Retinal pigment epithelial cell (primary cell): ENCODE data around the gene ANKZF1.

ENCODE experiments used
- DNase-seq: peaks from one replicate; pipeline ENCODE4 v3.0.0-alpha.2; 2010; ENCODE audit warnings: low read depth
- H3K4me3 ChIP-seq: 2 replicates; pipeline ENCODE4 v1.5.1; 2011; ENCODE audit warnings: mild to moderate bottlenecking, low read length, control low read depth, moderate library complexity
- TF ChIP-seq, protein P1 (sequence below): conservative IDR thresholded peaks from 2 replicates; pipeline ENCODE4 v1.5.1; 2011; ENCODE audit warnings: low read depth, low read length, control low read depth, inconsistent platforms

Gene ANKZF1

DNA sequence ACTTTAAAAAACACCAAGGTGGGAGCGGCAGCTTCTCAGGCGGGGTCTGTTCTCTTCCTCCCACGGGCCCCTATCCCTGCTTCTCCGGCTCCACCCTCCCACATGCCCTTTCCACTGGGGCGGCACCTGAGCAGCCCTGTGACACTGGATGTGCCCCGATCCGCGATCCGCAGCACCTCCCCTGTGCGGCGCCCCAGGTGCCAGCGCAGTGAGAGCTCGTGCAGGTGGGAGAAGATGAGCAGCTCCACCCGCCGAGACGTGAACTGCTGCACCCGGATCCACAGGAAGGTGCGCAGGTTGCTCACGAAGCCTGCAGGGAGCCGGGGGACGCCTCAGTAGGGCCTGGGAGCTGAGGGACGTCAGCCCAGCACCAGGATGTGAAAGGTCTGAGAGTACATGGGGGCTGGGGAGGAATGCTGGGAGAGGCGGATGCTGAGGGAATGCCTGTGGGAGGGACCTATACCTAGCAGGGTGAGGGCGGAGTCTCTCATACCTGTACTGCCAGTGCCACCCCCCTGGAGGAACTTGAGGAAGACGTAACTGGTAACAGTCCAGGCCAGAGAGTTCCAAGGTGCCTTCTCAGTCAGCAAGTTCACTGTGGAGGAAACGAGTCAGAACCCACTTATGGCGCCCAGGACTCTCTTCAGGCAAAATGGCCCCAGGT is 13.6 kb upstream of the ANKZF1 start:
- TF ChIP-seq, protein P1, sequence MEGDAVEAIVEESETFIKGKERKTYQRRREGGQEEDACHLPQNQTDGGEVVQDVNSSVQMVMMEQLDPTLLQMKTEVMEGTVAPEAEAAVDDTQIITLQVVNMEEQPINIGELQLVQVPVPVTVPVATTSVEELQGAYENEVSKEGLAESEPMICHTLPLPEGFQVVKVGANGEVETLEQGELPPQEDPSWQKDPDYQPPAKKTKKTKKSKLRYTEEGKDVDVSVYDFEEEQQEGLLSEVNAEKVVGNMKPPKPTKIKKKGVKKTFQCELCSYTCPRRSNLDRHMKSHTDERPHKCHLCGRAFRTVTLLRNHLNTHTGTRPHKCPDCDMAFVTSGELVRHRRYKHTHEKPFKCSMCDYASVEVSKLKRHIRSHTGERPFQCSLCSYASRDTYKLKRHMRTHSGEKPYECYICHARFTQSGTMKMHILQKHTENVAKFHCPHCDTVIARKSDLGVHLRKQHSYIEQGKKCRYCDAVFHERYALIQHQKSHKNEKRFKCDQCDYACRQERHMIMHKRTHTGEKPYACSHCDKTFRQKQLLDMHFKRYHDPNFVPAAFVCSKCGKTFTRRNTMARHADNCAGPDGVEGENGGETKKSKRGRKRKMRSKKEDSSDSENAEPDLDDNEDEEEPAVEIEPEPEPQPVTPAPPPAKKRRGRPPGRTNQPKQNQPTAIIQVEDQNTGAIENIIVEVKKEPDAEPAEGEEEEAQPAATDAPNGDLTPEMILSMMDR: no peak
- no peak overlapping the region for H3K4me3 ChIP-seq
- DNase-seq: no peak

DNA sequence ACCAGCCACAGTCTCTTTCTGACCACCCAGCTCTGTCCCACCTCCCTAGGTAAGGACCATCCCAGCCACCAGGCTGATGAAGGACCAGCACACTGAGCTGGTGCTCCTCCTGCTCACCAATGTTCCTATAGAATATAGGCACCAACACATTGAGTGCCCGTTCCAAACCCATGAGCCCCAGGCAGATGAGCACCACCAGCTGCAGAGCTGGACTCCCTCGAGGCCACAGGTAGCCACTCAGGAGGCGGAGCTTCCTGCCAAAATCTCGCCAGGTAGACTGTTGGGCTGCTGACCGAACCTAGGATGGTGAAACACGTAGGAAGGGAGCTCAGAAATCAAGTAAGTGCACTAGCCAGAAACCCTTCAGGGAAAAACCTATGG is 13.1 kb upstream of the ANKZF1 start:
- H3K4me3 ChIP-seq: no peak overlapping the region
- TF ChIP-seq, protein P1: no peak
- no peak for DNase-seq

DNA sequence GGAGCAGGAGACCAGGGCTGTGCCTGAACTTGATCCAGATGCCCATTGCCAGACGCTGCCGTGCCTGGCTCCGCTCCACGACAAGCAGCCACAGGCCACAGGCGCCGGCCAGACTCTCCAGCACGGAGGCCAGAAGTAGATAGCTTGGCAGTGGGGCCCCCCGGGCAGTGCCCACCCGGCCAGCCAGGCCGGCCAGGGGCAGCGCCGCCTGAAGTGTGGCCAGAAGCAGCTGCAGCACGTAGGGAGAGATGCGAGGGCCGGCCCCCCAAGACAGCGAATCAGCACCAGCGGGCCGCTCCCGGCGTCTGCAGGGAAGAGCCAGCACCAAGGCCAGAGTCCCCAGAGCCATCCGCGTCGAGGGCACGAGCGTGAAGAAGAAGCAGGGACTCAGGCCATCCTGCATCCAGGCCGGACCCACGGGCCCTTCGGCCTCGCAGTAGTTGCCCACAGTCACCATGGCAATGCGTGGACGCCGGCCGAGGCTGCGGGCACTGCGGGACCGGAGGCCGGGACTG is 11.3 kb upstream of the ANKZF1 start:
- peak; percentile 28 for DNase-seq
- TF ChIP-seq, protein P1: no peak
- peak overlapping the region; percentile 39 for H3K4me3 ChIP-seq

DNA sequence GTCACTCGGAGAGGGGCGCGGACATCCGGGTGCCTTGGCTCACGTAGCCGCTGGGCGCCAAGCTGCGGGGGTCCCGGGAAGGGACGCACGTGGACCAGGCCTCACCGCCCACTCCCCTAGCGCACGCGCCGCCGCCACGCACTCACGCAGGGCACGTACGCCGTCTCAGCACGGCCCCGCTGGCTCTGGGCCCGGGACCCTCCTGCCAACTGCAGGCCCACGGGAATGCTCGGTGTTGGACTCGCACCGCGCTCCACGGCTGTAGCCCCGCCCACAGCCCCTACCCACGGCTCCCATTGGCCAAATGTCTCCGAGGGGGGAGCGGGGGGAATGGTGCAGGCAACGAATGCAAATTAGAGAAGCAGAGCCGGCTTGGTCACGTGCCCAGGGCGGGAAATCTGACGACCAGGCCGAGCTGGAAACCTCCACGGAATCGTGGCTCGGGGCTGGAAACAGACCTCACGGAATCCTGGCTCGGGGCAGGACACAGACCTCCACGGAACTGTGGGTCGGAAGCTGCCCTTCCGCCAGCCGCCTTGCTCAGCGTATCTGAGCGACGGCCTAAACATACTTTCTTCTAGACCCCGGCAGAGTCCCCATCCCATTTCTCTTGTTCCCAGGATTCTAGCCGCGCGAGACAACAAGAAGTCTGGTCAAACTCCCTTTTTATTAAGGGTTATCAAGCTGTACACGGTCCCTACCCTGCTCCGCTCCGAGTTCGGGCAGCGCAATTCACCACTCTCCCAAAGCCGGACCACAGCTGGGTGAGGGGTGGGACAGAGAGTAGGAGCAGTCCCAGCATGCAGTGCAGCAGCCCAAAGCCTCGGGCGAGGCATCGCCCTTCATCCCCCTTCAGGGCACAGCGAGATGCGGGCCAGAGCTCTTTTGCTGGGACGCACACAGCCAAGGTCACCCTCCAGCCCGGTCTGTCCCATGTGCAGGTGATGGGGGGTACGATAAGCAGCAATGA is 10.6 kb upstream of the ANKZF1 start, which contains the start of gene ABCB6:
ABCB6 (minus strand) TSS at position 227 of the 970 bp plus-strand sequence. CDS start 285 bp downstream, outside the sequence.
- peak within 1 kb of the TSS; percentile 39 for H3K4me3 ChIP-seq
- TF ChIP-seq, protein P1: no peak
- peak; percentile 68 for DNase-seq

DNA sequence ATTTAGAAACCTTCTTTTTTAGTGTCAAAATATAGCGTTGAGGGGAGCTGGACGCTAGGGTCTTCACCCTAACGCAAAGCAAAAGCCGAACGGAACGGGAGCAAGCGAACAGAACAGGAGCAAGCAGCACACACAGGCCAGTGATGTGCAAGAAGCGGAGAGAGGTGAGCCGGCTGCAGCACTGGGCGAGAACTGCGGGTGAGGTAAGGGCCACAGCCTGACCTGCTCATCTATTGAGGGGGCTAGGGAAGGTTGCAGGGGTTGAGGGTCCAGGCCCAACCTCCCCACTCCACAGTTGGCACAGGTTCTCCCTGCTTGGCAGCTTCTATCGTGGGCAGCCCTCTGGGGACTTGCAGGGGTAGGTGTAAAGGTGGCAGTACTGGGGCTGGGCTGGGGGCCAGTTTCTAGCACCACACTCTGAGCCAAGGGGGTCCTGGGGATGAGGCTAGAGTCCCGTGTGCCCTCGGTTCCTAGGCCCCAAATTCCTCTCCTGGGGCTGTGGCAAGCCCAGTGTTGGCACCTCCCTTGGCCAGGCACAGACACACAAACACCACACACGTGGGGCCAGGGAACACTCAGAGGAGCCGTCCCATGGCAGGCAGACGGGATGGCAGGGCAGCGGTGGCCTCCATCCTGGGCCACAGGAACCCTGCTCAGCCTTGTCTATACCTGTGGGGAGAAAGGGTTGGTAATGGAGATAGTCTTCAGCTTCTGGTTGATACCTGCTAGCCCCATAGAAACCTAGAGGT is 9.6 kb upstream of the ANKZF1 start:
- no peak for DNase-seq
- no peak overlapping the region for H3K4me3 ChIP-seq
- TF ChIP-seq, protein P1: no peak

DNA sequence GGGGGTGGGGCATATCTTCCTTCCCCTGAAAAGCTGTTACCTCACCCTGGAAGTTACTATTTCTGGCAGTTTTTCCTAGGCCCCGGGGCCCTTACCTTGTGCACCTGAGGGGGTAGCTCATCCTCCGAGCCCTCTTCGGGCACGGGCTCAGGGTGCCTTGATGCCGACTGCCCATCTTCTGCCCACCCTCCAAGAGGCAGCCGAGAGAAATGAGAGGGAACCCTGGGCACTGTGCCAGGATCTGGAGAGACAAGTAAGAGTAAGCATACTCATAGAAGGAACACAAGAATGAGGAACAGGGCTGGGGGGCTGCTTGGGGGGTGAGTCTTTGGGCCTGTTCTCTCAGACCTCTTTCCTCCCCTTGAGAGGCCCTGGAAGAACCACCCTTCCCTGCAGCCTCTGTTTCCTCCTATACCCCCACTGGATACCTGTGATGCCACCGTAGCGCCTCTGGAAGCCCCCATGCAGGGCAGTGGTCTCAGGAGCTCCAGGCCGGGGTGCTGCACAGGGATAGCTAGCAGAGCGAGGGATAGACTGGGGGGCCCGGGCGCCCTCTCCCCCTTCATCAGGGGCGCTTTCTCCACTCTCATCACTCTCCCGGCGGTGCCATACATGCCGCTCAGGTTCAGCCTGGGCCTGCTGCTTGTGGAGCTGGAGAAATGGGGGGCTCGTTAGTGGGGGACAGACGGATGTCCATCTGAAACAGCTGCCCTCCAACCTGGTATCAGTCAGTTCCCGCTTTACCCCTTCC is 8.8 kb upstream of the ANKZF1 start:
- no peak overlapping the region for H3K4me3 ChIP-seq
- TF ChIP-seq, protein P1: no peak
- no peak for DNase-seq
